HepG2 (cell line): Measurements from ENCODE around the gene UBC. TPM values are rescaled to one million over a fixed set of nuclear protein-coding genes. Genes with fewer than 3 reads are reported as not detected.

Experiments
- MED8 ChIP-seq: sonication (generic); formaldehyde crosslinking; IDR thresholded peaks from 2 replicates; pipeline ENCODE4 v1.8.1; 2023; ENCODE audit warnings: mild to moderate bottlenecking, missing genetic modification reagents; ENCODE audit not compliant: insufficient replicate concordance
- MEIS1 ChIP-seq: sonication (generic); formaldehyde crosslinking; IDR thresholded peaks from 2 replicates; pipeline ENCODE4 v1.9.0; 2021; ENCODE audit warnings: mild to moderate bottlenecking, missing genetic modification reagents, moderate library complexity, borderline replicate concordance
- MLLT10 ChIP-seq: sonication (generic); formaldehyde crosslinking; IDR thresholded peaks from 2 replicates; pipeline ENCODE4 v1.4.0; 2020; ENCODE audit warnings: missing genetic modification reagents
- ZNF329 ChIP-seq: sonication (generic); formaldehyde crosslinking; IDR thresholded peaks from 2 replicates; pipeline ENCODE4 v1.9.0; 2021; ENCODE audit warnings: low read depth, mild to moderate bottlenecking, missing genetic modification reagents
- polyA plus RNA-seq, 8 experiments: library from polyadenylated mRNA; depleted of rRNA in 3 of 8; stranded (reverse) in 7 of 8; unstranded in 1 of 8; fragments of >200 nt; fragmentation: Illumina TruSeq in 4 of 8; extraction: Trizol in 4 of 8; gene quantifications; 2 replicates each; pipeline versions ENCODE4 v1.2.1 to v1.2.3, GENCODE V29; 2011 to 2016; ENCODE audit warnings: low read depth in 4 of 8, missing spikeins in 1 of 8, mixed read lengths in 1 of 8; ENCODE audit not compliant: insufficient read depth in 1 of 8
- total RNA-seq, 5 experiments: library from RNA; depleted of rRNA; stranded (reverse); fragments of >200 nt; fragmentation: Illumina TruSeq; extraction: Trizol; gene quantifications; 2 replicates each; pipeline ENCODE4 v1.2.3, GENCODE V29; 2016; ENCODE audit warnings: low read depth in 1 of 5
- TF ChIP-seq, protein P1 (sequence below): sonication (generic); formaldehyde crosslinking; IDR thresholded peaks from 2 replicates; pipeline ENCODE4 v1.5.0; 2020; ENCODE audit warnings: mild to moderate bottlenecking, missing genetic modification reagents, borderline replicate concordance
- TF ChIP-seq, protein P2 (sequence below): sonication (generic); formaldehyde crosslinking; IDR thresholded peaks from 2 replicates; pipeline ENCODE4 v1.5.1; 2020; ENCODE audit warnings: missing genetic modification reagents, mild to moderate bottlenecking, borderline replicate concordance

The UBC gene
- total and polyA plus RNA-seq, 2 of the 13 experiments (the other 11 are each of a cell fraction or from before 2014, with no cell fraction given) = 805 to 1,432 TPM

DNA sequence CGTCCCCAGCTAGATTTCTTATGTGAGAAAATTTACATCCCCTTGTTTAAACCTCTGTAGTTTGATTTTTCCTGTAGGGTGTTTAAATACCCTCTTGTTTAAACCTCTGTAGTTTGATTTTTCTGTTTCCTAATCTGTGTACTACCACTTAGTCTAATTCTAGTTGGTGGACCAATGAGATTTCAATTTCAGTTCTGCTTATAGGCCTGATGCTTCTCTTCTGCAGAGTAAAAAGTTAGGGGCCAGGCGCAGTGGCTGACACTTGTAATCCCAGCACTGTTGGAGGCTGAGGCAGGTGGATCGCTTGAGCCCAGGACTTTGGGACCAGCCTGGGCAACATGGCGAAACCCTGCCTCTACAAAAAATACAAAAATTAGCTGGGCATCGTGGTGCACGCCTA lies 11.5 kb downstream of the UBC start (continued):
- TF ChIP-seq, protein P1, sequence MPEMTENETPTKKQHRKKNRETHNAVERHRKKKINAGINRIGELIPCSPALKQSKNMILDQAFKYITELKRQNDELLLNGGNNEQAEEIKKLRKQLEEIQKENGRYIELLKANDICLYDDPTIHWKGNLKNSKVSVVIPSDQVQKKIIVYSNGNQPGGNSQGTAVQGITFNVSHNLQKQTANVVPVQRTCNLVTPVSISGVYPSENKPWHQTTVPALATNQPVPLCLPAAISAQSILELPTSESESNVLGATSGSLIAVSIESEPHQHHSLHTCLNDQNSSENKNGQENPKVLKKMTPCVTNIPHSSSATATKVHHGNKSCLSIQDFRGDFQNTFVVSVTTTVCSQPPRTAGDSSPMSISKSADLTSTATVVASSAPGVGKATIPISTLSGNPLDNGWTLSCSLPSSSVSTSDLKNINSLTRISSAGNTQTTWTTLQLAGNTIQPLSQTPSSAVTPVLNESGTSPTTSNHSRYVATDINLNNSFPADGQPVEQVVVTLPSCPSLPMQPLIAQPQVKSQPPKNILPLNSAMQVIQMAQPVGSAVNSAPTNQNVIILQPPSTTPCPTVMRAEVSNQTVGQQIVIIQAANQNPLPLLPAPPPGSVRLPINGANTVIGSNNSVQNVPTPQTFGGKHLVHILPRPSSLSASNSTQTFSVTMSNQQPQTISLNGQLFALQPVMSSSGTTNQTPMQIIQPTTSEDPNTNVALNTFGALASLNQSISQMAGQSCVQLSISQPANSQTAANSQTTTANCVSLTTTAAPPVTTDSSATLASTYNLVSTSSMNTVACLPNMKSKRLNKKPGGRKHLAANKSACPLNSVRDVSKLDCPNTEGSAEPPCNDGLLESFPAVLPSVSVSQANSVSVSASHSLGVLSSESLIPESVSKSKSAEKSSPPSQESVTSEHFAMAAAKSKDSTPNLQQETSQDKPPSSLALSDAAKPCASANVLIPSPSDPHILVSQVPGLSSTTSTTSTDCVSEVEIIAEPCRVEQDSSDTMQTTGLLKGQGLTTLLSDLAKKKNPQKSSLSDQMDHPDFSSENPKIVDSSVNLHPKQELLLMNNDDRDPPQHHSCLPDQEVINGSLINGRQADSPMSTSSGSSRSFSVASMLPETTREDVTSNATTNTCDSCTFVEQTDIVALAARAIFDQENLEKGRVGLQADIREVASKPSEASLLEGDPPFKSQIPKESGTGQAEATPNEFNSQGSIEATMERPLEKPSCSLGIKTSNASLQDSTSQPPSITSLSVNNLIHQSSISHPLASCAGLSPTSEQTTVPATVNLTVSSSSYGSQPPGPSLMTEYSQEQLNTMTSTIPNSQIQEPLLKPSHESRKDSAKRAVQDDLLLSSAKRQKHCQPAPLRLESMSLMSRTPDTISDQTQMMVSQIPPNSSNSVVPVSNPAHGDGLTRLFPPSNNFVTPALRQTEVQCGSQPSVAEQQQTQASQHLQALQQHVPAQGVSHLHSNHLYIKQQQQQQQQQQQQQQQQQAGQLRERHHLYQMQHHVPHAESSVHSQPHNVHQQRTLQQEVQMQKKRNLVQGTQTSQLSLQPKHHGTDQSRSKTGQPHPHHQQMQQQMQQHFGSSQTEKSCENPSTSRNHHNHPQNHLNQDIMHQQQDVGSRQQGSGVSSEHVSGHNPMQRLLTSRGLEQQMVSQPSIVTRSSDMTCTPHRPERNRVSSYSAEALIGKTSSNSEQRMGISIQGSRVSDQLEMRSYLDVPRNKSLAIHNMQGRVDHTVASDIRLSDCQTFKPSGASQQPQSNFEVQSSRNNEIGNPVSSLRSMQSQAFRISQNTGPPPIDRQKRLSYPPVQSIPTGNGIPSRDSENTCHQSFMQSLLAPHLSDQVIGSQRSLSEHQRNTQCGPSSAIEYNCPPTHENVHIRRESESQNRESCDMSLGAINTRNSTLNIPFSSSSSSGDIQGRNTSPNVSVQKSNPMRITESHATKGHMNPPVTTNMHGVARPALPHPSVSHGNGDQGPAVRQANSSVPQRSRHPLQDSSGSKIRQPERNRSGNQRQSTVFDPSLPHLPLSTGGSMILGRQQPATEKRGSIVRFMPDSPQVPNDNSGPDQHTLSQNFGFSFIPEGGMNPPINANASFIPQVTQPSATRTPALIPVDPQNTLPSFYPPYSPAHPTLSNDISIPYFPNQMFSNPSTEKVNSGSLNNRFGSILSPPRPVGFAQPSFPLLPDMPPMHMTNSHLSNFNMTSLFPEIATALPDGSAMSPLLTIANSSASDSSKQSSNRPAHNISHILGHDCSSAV (CRISPR knock-in tag) = no peak
- TF ChIP-seq MLLT10 (CRISPR knock-in tag) = no peak
- no peak for TF ChIP-seq MED8
- no peak for TF ChIP-seq ZNF329 (CRISPR knock-in tag)
- TF ChIP-seq MEIS1 (CRISPR knock-in tag) = no peak
- TF ChIP-seq, protein P2, sequence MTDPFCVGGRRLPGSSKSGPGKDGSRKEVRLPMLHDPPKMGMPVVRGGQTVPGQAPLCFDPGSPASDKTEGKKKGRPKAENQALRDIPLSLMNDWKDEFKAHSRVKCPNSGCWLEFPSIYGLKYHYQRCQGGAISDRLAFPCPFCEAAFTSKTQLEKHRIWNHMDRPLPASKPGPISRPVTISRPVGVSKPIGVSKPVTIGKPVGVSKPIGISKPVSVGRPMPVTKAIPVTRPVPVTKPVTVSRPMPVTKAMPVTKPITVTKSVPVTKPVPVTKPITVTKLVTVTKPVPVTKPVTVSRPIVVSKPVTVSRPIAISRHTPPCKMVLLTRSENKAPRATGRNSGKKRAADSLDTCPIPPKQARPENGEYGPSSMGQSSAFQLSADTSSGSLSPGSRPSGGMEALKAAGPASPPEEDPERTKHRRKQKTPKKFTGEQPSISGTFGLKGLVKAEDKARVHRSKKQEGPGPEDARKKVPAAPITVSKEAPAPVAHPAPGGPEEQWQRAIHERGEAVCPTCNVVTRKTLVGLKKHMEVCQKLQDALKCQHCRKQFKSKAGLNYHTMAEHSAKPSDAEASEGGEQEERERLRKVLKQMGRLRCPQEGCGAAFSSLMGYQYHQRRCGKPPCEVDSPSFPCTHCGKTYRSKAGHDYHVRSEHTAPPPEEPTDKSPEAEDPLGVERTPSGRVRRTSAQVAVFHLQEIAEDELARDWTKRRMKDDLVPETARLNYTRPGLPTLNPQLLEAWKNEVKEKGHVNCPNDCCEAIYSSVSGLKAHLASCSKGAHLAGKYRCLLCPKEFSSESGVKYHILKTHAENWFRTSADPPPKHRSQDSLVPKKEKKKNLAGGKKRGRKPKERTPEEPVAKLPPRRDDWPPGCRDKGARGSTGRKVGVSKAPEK (CRISPR knock-in tag) = no peak
